Kidney epithelial cell (primary cell): ENCODE data around the gene STXBP5. TPM values are rescaled to one million over a fixed set of nuclear protein-coding genes. Genes with fewer than 3 reads are reported as not detected.
A peak's percentile ranks its signal among the peaks of the same experiment; 100 is the strongest.

Experiments
- DNase-seq: peaks from one replicate; pipeline ENCODE4 v3.0.0-alpha.2; 2010; ENCODE audit warnings: low read depth
- H3K27me3 ChIP-seq: 2 replicates; pipeline ENCODE4 v1.6.0; 2011; ENCODE audit warnings: low read length; ENCODE audit not compliant: control insufficient read depth, insufficient read depth
- H3K36me3 ChIP-seq: 2 replicates; pipeline ENCODE4 v1.5.1; 2011; ENCODE audit warnings: low read length; ENCODE audit not compliant: control insufficient read depth, insufficient read depth
- H3K4me3 ChIP-seq: 2 replicates; pipeline ENCODE4 v1.5.1; 2011; ENCODE audit warnings: low read depth, mild to moderate bottlenecking, control low read depth, low read length
- total RNA-seq: library from RNA; depleted of rRNA; stranded (reverse); fragments of >200 nt; gene quantifications from 2 replicates; pipeline ENCODE4 v1.2.3, GENCODE V29; 2015
- TF ChIP-seq, protein P1 (sequence below): IDR thresholded peaks from 2 replicates; pipeline ENCODE4 v1.5.1; 2011; ENCODE audit warnings: mild to moderate bottlenecking, moderate library complexity, low read length, control low read depth, inconsistent platforms; ENCODE audit not compliant: insufficient read depth, poor library complexity, severe bottlenecking

The STXBP5 gene
- 15.8 and 18.6 TPM in 2 replicates for total RNA-seq

DNA sequence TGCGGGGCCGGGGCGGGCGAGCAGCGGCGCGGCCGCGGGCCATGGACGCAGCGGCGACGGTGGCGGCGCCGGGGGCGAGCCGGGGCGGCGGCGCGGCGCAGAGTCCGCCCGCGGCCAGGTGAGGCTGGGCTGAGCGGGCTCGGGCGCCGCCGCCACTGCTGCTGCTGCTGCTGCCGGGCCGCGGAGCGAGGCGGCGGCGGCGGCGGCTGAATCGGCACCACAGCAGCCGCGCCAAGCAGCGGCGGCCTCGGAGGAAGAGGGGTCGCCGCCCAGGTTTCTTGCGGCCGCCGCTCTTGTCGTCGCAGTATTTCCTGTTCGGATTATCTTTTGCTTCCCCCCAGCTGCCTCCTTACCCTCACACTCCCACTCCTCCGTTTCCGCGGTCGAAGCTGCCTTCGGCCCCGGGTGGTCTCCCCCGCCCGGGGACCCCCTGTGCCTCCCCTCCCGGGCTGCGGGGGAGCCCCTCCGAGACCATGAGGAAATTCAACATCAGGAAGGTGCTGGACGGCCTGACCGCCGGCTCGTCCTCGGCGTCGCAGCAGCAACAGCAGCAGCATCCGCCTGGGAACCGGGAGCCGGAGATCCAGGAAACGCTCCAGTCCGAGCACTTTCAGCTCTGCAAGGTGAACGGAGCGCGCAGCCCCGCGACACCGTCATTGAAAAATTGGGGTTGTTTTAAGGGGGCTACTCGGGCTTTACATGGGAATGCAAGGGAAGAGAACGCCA, at the start of gene STXBP5:
Gene STXBP5, plus strand, starts transcription at position 358 of the 726 bp plus-strand sequence. Its CDS starts 116 bp downstream, at position 474.
- no peak for DNase-seq
- Histone ChIP-seq H3K36me3 (no peaks in the 10 kb centered on the region), H3K27me3 (no peaks in the 10 kb centered on the region), H3K4me3 (peak within 1 kb of the TSS; percentile 91)
- TF ChIP-seq, protein P1, sequence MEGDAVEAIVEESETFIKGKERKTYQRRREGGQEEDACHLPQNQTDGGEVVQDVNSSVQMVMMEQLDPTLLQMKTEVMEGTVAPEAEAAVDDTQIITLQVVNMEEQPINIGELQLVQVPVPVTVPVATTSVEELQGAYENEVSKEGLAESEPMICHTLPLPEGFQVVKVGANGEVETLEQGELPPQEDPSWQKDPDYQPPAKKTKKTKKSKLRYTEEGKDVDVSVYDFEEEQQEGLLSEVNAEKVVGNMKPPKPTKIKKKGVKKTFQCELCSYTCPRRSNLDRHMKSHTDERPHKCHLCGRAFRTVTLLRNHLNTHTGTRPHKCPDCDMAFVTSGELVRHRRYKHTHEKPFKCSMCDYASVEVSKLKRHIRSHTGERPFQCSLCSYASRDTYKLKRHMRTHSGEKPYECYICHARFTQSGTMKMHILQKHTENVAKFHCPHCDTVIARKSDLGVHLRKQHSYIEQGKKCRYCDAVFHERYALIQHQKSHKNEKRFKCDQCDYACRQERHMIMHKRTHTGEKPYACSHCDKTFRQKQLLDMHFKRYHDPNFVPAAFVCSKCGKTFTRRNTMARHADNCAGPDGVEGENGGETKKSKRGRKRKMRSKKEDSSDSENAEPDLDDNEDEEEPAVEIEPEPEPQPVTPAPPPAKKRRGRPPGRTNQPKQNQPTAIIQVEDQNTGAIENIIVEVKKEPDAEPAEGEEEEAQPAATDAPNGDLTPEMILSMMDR, result no peak

DNA sequence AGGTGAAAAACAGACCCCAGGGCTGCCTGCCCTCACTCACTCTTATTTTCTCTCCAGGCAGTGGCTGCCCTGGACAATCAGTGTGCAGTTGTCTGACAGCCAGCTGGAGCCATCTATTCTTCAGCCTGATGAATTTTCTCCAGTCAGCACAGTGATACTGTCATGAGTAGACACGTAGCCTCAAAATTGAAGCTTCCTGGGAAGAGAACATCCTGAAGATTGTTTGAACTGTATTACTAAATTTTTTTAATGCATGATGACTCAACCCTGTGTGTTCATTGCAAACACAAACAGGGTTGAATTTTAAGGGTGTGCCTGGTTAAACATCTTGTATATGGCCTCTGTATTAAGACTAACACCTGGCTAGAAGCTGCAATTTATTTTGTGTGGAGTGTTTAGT, 49.8 kb upstream of the STXBP5 start:
- no peak overlapping the region for H3K4me3 ChIP-seq
- TF ChIP-seq, protein P1, result no peak
- no peaks in the 10 kb centered on the region for H3K27me3 ChIP-seq
- no peaks in the 10 kb centered on the region for H3K36me3 ChIP-seq
- no peak for DNase-seq

DNA sequence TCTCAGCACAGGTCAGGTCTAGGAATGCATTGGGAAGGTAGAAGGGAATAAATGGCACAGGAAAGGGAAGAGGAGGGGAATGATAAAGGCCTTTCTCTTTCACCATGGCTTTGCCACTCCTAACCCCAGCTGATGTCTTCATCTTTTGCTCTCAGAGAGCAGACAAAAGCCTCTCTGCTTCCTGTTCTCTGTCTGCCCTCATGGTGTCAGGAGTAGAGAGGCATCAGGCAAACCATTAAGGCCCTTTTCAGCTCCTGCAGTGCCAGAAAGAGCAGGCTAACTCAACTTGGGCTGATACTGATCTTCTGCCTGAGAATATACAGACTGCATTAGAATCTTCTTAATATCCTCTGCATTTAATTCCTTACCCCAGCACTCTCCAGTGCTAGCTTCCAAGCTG, 48.0 kb upstream of the STXBP5 start:
- no peak overlapping the region for H3K4me3 ChIP-seq
- TF ChIP-seq, protein P1, result no peak
- H3K36me3 ChIP-seq, result no peaks in the 10 kb centered on the region
- no peaks in the 10 kb centered on the region for H3K27me3 ChIP-seq
- DNase-seq, result no peak

DNA sequence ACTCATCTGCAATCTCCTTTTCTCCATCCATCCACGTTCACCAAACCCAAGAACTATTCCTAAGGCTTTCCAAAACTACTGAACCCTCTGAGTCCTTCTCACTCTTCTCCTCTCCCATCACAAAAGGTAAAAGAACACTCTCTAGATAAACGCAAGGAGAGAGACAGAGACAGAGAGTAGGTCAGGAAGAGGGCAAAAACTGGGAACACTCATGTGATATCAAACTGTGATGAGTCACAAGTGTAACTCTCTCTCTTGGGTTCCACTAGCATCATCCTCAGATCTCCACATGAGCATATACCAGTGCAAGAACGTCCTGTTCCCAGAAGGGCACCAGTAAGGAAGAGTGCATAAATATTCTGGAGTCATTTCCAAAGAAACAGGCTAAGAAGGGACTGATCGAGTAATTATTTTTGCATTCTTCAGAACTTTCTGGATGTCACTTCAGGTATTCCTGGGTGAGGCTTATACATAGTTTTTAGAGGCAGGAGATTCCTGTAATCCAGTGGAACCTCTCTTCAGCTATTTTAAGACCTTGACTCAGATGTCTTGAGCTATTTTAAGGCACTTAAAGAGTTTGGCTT, 47.3 kb upstream of the STXBP5 start:
- TF ChIP-seq, protein P1, result no peak
- DNase-seq, result no peak

DNA sequence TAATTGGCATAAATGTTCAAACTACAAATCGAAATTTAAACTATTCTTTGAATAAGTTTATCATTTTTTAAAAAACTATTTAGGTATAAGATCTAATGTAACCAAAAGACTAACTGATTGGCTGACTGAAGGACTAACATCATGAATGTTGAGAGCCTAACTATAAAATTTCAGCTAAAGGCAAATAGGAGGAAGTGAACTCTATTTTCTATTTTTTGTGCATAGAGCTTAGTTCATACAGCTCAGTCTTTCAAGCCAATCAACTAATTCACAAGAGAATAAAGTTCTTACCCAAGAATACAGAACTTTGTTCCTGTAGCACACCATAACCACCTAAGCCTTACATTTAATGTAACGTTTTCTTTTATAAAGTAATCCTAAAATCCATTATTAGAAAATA, 46.3 kb upstream of the STXBP5 start:
- TF ChIP-seq, protein P1, result no peak
- DNase-seq, result no peak
- Histone ChIP-seq H3K4me3 (no peak overlapping the region), H3K36me3 (no peaks in the 10 kb centered on the region), H3K27me3 (no peaks in the 10 kb centered on the region)

More for the DNA sequence above, 47.3 kb upstream of the STXBP5 start:
- H3K27me3 ChIP-seq, result no peaks in the 10 kb centered on the region
- no peaks in the 10 kb centered on the region for H3K36me3 ChIP-seq
- H3K4me3 ChIP-seq, result no peak overlapping the region
